AG09309 (cell line): ENCODE results near the gene PAFAH1B1.
"Not testable (repeated sequence)": the region's sequence is repeated elsewhere in the genome, so short reads cannot be mapped to it uniquely, and the experiment has no call there.

ENCODE experiments used
- DNase-seq: peaks from one replicate; pipeline ENCODE4 v3.0.0-alpha.2; 2010; ENCODE audit warnings: low read depth
- H3K4me3 ChIP-seq: 2 replicates; pipeline ENCODE4 v1.5.1; 2011; ENCODE audit warnings: mild to moderate bottlenecking, low read depth, low read length, moderate library complexity; ENCODE audit not compliant: control insufficient read depth
- TF ChIP-seq, protein P1 (sequence below): IDR thresholded peaks from 2 replicates; pipeline ENCODE4 v1.5.1; 2011; ENCODE audit warnings: mild to moderate bottlenecking, low read depth, low read length, inconsistent platforms; ENCODE audit not compliant: insufficient read depth, control insufficient read depth; ENCODE audit errors: missing control alignments

The PAFAH1B1 gene

DNA sequence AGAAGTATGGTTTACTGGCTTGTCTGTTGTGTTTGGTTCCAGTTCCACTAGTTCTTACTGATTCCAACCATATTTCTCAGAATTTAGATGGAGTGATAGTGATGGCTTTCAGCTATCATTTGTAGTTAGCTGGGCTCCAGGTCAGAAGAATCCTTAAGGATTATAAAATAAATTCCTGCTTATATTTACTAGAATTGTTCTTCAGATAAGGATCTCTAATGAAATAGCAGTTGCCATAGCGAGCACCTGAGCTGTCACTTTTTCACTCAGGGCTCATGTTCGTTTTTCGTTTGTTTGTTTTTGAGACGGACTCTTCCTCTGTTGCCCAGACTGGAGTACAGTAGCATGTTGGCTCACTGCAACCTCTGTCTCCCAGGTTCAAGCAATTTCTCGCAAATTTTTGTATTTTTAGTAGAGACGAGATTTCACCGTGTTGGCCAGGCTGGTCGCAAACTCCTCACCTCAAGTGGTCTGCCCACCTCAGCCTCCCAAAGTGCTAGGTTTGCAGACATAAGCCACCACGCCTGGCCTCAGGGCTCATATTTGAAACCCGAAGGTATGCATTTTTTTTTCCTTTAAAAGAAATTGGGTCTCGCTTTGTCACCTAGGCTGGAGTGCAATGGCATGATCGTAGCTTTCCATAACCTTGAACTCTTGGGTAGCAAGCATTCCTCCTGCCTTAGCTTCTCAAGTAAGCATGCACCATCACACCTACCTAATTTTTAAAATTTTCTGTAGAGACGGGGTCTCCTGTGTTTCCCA lies 42.9 kb downstream of the PAFAH1B1 start:
- TF ChIP-seq, protein P1, sequence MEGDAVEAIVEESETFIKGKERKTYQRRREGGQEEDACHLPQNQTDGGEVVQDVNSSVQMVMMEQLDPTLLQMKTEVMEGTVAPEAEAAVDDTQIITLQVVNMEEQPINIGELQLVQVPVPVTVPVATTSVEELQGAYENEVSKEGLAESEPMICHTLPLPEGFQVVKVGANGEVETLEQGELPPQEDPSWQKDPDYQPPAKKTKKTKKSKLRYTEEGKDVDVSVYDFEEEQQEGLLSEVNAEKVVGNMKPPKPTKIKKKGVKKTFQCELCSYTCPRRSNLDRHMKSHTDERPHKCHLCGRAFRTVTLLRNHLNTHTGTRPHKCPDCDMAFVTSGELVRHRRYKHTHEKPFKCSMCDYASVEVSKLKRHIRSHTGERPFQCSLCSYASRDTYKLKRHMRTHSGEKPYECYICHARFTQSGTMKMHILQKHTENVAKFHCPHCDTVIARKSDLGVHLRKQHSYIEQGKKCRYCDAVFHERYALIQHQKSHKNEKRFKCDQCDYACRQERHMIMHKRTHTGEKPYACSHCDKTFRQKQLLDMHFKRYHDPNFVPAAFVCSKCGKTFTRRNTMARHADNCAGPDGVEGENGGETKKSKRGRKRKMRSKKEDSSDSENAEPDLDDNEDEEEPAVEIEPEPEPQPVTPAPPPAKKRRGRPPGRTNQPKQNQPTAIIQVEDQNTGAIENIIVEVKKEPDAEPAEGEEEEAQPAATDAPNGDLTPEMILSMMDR, result no peak
- no peak overlapping the region for H3K4me3 ChIP-seq
- no peak for DNase-seq

DNA sequence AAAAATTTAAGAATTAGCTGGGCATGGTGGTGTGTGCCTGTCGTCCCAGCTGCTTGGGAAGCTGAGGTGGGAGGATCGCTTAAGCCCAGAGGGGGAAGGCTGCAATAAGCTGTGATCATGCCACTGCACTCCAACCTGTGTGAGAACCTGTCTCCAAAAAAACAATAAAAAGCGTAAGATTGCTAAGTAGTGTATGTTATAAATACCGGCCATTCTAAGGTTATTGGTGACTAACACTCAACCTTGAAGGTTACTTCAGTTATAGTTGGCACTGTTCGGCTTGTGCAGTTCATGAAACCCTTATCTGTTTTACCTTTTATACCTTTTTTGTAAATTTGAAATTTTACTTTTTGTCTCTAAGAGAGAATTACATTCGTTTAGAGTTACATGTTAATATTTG lies 44.0 kb downstream of the PAFAH1B1 start:
- H3K4me3 ChIP-seq, result no peak overlapping the region
- TF ChIP-seq, protein P1, result no peak

DNA sequence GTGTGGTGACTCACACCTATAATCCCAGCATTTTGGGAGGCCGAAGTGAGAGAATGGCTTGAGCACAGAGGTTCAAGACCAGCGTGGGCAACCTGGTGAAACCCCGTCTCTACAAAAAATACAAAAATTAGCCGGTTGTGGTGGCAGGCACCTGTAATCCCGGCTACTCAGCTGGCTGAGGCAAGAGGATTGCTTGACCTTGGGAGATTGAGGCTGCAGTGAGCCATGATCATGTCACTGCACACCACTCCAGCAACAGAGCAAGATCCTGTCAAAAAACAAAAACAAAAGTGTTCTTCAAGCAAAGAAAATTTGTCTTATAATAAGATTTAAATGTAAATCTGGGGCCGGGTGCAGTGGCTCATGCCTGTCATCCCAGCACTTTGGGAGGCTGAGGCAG lies 51.5 kb downstream of the PAFAH1B1 start:
- H3K4me3 ChIP-seq, result no peak overlapping the region
- DNase-seq, result no peak
- TF ChIP-seq, protein P1, result no peak

More for the DNA sequence above, 44.0 kb downstream of the PAFAH1B1 start:
- no peak for DNase-seq

DNA sequence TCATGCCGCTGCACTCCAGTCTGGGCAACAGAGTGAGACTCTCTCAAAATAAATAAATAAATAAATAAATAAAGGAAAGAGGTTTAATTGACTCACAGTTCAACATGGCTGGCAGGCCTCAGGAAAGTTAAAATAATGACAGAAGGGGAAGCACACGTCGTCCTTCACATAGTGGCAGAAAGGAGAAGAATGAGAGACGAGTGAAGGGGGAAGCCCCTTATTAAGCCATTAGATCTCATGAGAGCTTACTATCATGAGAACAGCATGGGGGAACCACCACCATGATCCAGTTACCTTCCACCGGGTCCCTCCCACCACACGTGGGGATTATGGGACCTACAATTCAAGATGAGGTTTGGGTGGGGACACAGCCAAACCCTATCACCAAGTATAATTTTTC lies 54.5 kb downstream of the PAFAH1B1 start:
- DNase-seq, result no peak
- TF ChIP-seq, protein P1, result no peak
- H3K4me3 ChIP-seq, result no peak overlapping the region

DNA sequence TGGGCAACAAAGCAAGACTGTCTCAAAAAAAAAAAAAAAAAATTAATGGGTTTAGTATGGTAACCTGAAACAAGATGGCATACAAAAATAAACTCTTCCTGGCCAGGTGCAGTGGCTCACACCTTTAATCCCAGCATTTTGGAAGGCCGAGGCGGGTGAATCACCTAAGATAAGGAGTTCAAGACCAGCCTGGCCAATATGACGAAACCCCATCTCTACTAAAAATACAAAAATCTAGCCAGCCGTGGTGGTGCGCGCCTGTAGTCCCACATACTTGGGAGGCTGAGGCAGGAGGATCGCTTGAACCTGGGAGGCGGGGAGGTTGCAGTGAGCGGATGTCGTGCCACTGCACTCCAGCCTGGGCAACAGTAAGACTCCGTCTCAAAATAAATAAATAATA lies 55.7 kb downstream of the PAFAH1B1 start:
- H3K4me3 ChIP-seq, result no peak overlapping the region
- no peak for DNase-seq
- TF ChIP-seq, protein P1, result no peak

DNA sequence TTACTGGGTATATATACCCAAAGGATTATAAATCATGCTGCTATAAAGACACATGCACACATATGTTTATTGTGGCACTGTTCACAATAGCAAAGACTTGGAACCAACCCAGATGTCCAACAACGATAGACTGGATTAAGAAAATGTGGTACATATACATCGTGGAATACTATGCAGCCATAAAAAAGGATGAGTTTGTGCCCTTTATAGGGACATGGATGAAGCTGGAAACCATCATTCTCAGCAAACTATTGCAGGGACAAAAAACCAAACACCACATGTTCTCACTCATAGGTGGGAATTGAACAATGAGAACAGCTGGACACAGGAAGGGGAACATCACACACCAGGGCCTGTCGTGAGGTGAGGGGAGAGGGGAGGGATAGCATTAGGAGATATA lies 59.5 kb downstream of the PAFAH1B1 start:
- DNase-seq, H3K4me3 ChIP-seq: not testable (repeated sequence)

DNA sequence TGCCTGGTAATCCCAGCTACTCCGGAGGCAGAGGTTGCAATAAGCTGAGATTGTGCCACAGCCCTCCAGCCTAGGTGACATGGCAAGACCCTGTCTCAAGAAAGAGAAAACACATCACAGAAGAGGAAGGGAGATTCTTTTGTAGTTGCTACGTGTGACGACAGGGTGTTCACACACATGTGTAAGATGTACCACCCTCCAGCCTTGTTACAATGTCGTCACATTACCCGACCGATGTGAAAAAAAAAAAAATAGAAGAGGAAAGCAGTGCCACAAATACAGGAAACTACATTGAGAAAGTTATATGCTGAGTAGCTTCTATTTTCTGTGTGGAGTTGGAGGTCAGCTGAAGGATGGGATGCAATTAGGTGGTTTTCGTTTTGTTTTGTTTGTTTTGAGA lies 62.1 kb downstream of the PAFAH1B1 start:
- TF ChIP-seq, protein P1, result no peak
- H3K4me3 ChIP-seq, result no peak overlapping the region
- no peak for DNase-seq
